ENCODE results near the gene APOBEC2.

- TF ChIP-seq POLR2A (IDR thresholded peaks at IDR 0.05; ENCODE audit: low read length): peak; percentile 60
- TF ChIP-seq GATA1 (IDR thresholded peaks at IDR 0.05; ENCODE audit: low read depth, low read length): no peak
Observed at GRCh38 chr6:41042226-41043055, 10.6 kb upstream of the APOBEC2 start, which contains the start of gene TSPO2.
